Esophagus muscularis mucosa (tissue), 4 donors: Measurements from ENCODE around the gene CBX5. TPM values are rescaled to one million over a fixed set of nuclear protein-coding genes. Genes with fewer than 3 reads are reported as not detected.
"Not testable (repeated sequence)": the region's sequence is repeated elsewhere in the genome, so short reads cannot be mapped to it uniquely, and the experiment has no call there.

Source experiments
- DNase-seq: peaks from one replicate; pipeline ENCODE4 v3.0.0-alpha.2; 2017; ENCODE audit errors: extremely low spot score
- H3K27ac ChIP-seq, 4 donors: fragments of 200-600 bp; sonication (generic); replicated peaks in 1 of 4; 1 replicate in 3 of 4; 2 replicates in 1 of 4; pipeline ENCODE4 v1.5.1; 2016 to 2019; ENCODE audit warnings: mild to moderate bottlenecking in 1 of 4
- H3K27me3 ChIP-seq, 4 donors: fragments of 200-600 bp; sonication (generic); one replicate each; pipeline versions ENCODE4 v1.5.1 to v1.6.0; 2016 to 2019
- H3K36me3 ChIP-seq, 4 donors: fragments of 200-600 bp; sonication (generic); one replicate each; pipeline ENCODE4 v1.5.1; 2016 to 2019
- H3K4me1 ChIP-seq, 4 donors: fragments of 200-600 bp; sonication (generic); one replicate each; pipeline ENCODE4 v1.5.1; 2016 to 2019
- H3K4me3 ChIP-seq, 4 donors: fragments of 200-600 bp; sonication (generic); 1 replicate in 2 of 4; 2 replicates in 2 of 4; pipeline ENCODE4 v1.5.1; 2016 to 2019; ENCODE audit warnings: mild to moderate bottlenecking in 4 of 4, moderate library complexity in 1 of 4
- H3K9me3 ChIP-seq, 4 donors: fragments of 200-600 bp; sonication (generic); 1 replicate in 3 of 4; 2 replicates in 1 of 4; pipeline ENCODE4 v1.5.1; 2016 to 2019
- EP300 ChIP-seq: sonication (generic); formaldehyde crosslinking; IDR thresholded peaks from one replicate; pipeline ENCODE4 v1.6.1; 2017; ENCODE audit warnings: antibody characterized with exemption
- POLR2A ChIP-seq: fragments of 450-650 bp; IDR thresholded peaks from one replicate; pipeline ENCODE4 v1.6.1; 2017; ENCODE audit warnings: antibody characterized with exemption, moderate library complexity, mild to moderate bottlenecking, low read depth
- POLR2AphosphoS5 ChIP-seq, 2 donors: sonication (generic); formaldehyde crosslinking; IDR thresholded peaks; one replicate each; pipeline ENCODE4 v1.6.1; 2017; ENCODE audit warnings: antibody characterized with exemption in 2 of 2
- WGBS: methylation state at CpG from one replicate; pipeline ENCODE4 v1.1.5; 2018; 5-methylcytosine and 5-hydroxymethylcytosine counted together
- intact Hi-C: fragments of 100-400 bp; cut with DNase I; formaldehyde crosslinking; loops from one replicate; pipeline ENCODE4 v1.15.1; 2023
- total RNA-seq, 4 donors: library from RNA; depleted of rRNA; stranded (reverse); fragments of >200 nt; gene quantifications; one replicate each; pipeline versions ENCODE4 v1.1.0 to v1.2.1, GENCODE V29; 2016
- TF ChIP-seq, protein P1 (sequence below), 3 experiments: fragments of 200-600 bp in 2 of 3; fragments of 450-650 bp in 1 of 3; sonication (generic) in 2 of 3; IDR thresholded peaks; one replicate each; pipeline ENCODE4 v1.5.1; 2017 to 2019; ENCODE audit warnings: antibody characterized with exemption in 3 of 3, mild to moderate bottlenecking in 2 of 3, moderate library complexity in 1 of 3

CBX5 gene
- total RNA-seq, 4 donors from 2014 or later = 29.0 to 45.3 (median 37.3) TPM

DNA sequence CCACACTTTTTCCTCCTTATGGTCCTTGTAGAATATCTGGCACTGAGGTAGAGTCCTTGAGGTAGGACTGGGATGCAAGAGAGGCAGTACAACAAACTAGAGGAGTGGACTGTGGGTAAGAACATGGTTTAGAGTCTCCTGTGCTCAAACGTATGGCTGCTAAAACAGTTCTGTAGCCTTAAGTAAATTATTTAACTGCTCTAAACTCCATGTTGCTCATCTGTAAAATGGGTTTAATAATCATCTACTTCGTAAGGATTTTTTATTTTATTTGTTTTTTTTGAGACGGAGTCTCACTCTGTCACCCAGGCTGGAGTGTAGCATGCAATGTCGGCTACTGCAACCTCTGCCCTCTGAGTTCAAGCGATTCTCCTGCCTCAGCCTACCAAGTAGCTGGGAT is 41.4 kb upstream of the CBX5 start:
- TF ChIP-seq POLR2A = no peak
- TF ChIP-seq, protein P1, sequence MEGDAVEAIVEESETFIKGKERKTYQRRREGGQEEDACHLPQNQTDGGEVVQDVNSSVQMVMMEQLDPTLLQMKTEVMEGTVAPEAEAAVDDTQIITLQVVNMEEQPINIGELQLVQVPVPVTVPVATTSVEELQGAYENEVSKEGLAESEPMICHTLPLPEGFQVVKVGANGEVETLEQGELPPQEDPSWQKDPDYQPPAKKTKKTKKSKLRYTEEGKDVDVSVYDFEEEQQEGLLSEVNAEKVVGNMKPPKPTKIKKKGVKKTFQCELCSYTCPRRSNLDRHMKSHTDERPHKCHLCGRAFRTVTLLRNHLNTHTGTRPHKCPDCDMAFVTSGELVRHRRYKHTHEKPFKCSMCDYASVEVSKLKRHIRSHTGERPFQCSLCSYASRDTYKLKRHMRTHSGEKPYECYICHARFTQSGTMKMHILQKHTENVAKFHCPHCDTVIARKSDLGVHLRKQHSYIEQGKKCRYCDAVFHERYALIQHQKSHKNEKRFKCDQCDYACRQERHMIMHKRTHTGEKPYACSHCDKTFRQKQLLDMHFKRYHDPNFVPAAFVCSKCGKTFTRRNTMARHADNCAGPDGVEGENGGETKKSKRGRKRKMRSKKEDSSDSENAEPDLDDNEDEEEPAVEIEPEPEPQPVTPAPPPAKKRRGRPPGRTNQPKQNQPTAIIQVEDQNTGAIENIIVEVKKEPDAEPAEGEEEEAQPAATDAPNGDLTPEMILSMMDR (IDR thresholded peaks at IDR 0.05) = no peak
- no peak for TF ChIP-seq POLR2AphosphoS5 (IDR thresholded peaks at IDR 0.05)
- no peak for TF ChIP-seq EP300
- Histone ChIP-seq H3K36me3 (no peaks in the 10 kb centered on the region), H3K9me3 (no peaks in the 10 kb centered on the region), H3K4me3 (no peak overlapping the region), H3K27me3 (no peaks in the 10 kb centered on the region), H3K4me1 (peaks cover 9 to 18% (median 16%) of the 10 kb centered on the region in 4 donors), H3K27ac (no peak overlapping the region)
- DNase-seq = no peak
- intact Hi-C loops = loop anchor here (5.0 kb wide), 2 partner anchors 34 to 69 kb away; no protein-coding TSS in a partner anchor
- 89% methylated on average over 5 of the region's 5 CpGs for WGBS

DNA sequence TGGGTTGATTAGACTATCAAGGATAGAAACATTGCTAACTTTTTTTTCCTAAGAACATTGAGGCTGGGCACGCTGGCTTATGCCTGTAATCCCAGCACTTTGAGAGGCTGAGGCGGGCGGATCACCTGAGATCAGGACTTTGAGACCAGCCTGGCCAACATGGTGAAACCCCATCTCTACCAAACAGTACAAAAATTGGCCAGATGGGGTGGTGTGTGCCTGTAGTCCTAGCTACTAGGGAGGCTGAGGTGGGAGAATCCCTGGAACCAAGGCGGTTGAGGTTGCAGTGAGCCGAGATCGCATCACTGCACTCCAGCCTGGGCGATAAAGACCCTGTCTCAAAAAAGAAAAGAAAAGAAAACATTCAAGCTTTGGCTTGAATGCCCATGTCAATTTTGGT is 32.4 kb upstream of the CBX5 start:
- H3K9me3 ChIP-seq, H3K27me3 ChIP-seq, H3K4me1 ChIP-seq, H3K4me3 ChIP-seq, H3K36me3 ChIP-seq, DNase-seq, H3K27ac ChIP-seq, intact Hi-C loops: not testable (repeated sequence)
- 85% methylated on average over 7 of the region's 7 CpGs for WGBS

DNA sequence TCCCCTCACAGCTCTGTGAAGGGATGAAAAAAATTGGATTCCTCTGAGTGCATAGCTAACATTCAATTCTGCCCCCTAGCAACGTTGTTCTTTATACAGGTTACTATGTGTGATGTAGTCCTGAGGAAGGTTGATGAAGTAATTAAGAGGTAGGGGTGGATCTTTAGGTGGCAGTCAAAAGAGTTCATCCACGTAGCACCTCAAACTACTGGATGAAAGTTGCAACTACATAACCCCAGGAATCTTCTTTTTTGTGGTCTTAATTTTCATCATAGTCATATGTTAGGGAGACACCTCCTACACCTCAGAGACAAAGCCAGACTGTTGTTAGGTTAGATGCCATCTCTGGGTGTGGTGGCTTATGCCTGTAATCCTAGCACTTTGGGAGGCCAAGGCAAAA is 31.1 kb upstream of the CBX5 start:
- no peak overlapping the region for H3K27ac ChIP-seq
- no peak for DNase-seq
- no peaks in the 10 kb centered on the region for H3K4me1 ChIP-seq
- H3K4me3 ChIP-seq = no peak overlapping the region
- intact Hi-C loops = no loop called here
- peaks cover 0 to 3% (median 0%) of the 10 kb centered on the region in 4 donors for H3K27me3 ChIP-seq
- TF ChIP-seq POLR2AphosphoS5 (IDR thresholded peaks at IDR 0.05) (no peak), EP300 (no peak), POLR2A (no peak)
- TF ChIP-seq, protein P1 (IDR thresholded peaks at IDR 0.05) = no peak
- no peaks in the 10 kb centered on the region for H3K9me3 ChIP-seq
- WGBS = 68% methylated on average over 2 of the region's 2 CpGs
- no peaks in the 10 kb centered on the region for H3K36me3 ChIP-seq

DNA sequence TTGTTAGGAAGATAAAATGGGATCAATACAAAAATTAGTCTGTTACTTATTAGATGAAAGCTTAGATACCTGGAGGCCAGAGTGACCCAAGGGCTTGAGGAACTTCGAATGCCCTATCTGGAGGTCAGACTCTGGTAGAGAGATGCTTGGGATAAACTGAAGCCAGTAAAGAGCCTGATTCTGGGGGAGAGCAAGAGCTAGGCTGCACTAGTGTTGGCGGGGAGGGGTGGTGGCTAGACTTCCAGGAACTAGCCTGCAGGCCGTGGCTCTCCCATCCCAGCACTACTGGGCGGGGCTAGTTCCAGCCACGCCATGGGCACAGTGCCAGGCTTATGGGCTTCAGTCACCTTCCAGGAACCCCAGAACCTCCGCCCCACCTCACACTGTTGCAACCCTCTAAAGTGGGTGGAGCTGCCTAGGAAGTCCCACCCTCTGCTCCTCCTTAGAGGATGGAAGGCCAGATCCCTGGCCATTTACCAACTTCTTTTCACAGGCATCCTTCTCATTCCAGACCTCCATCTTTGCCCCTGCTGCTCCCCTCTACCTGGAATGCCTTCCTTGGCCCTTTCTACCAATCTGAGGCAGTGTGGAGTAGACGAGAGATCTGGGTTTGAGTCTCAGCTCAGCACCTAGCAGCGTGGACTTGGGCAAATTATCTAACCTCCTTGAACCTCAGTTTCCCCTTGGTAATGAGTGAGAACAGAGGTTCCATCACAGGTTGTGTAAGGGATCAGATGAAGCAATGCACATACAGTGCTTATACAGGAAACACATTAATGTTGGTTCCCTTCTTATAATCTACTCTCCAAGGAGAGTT is 27.2 kb upstream of the CBX5 start:
- intact Hi-C loops = no loop called here
- H3K36me3 ChIP-seq = no peaks in the 10 kb centered on the region
- H3K4me1 ChIP-seq = peaks cover 5 to 8% (median 5%) of the 10 kb centered on the region in 4 donors
- H3K4me3 ChIP-seq = no peak overlapping the region
- no peak overlapping the region for H3K27ac ChIP-seq
- TF ChIP-seq EP300 (no peak), POLR2AphosphoS5 (IDR thresholded peaks at IDR 0.05) (no peak), POLR2A (no peak)
- TF ChIP-seq, protein P1 (IDR thresholded peaks at IDR 0.05) = no peak
- no peak for DNase-seq
- H3K27me3 ChIP-seq = peaks cover 0 to 11% (median 0%) of the 10 kb centered on the region in 4 donors
- H3K9me3 ChIP-seq = no peaks in the 10 kb centered on the region
- WGBS = 61% methylated on average over 8 of the region's 8 CpGs

DNA sequence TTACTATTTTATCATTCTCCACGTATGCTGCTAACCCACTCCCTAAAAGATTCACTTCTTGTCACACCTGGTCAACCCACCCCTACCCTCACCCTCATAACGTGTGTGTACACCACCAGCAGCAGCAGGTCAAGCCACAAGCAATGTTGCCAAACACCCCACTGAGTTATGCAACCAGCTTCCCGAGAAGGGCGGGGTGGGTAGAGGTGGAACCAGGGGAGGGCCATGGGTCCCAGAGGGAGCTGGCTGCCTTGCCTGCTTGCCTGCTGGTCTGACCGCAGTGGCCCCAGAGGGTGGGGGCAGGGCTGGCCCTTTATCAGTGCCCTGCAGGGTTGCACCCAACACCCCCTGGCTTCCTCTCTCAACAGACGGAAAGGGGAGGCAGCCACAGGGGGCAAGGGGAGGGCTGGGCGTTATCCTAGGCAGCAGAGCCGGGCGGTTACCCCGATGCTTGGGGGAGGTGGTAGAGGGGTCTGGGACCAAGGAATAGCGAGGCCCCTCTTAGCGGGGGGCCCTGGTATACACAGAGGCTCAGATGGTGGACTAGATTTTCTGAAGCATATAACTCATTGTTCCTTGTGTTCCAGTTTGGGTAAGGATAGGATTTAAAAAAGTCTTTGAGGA is 24.4 kb upstream of the CBX5 start:
- TF ChIP-seq EP300 (no peak), POLR2A (no peak), POLR2AphosphoS5 (IDR thresholded peaks at IDR 0.05) (no peak)
- TF ChIP-seq, protein P1 (IDR thresholded peaks at IDR 0.05) = no peak
- no peaks in the 10 kb centered on the region for H3K9me3 ChIP-seq
- no peak overlapping the region for H3K4me3 ChIP-seq
- no peaks in the 10 kb centered on the region for H3K36me3 ChIP-seq
- WGBS = 16% methylated on average over 7 of the region's 12 CpGs
- H3K27me3 ChIP-seq = peaks cover 0 to 33% (median 9%) of the 10 kb centered on the region in 4 donors
- no peak overlapping the region for H3K27ac ChIP-seq
- intact Hi-C loops = no loop called here
- H3K4me1 ChIP-seq = peaks cover 8 to 20% (median 15%) of the 10 kb centered on the region in 4 donors
- peak; percentile 93 for DNase-seq
